VCaP (cell line): ENCODE measurements around the gene NDRG4.

Experiments used
- H3K27ac ChIP-seq: fragments of 450-650 bp; 2 replicates; pipeline ENCODE4 v1.5.1; 2017
- CTCF ChIP-seq: fragments of 450-650 bp; conservative IDR thresholded peaks from 2 replicates; pipeline ENCODE4 v1.5.1; 2017; ENCODE audit warnings: mild to moderate bottlenecking, moderate library complexity

Gene NDRG4

GRCh38 chr16:58515871-58516767 lies 16.2 kb downstream of the NDRG4 start:
- TF ChIP-seq CTCF: no peak
- peak overlapping the region; percentile 83 for H3K27ac ChIP-seq

- TF ChIP-seq CTCF: no peak
- peak overlapping the region; percentile 83 for H3K27ac ChIP-seq
Measured at GRCh38 chr16:58516768-58517107, 16.8 kb downstream of the NDRG4 start.

GRCh38 chr16:58518083-58518979 lies 18.4 kb downstream of the NDRG4 start:
- H3K27ac ChIP-seq: no peak overlapping the region
- no peak for TF ChIP-seq CTCF

- no peak for TF ChIP-seq CTCF
- H3K27ac ChIP-seq: no peak overlapping the region
Measured at GRCh38 chr16:58518980-58519368, 19.0 kb downstream of the NDRG4 start.

- TF ChIP-seq CTCF: no peak
- no peak overlapping the region for H3K27ac ChIP-seq
Measured at GRCh38 chr16:58519707-58520106, 19.8 kb downstream of the NDRG4 start.

GRCh38 chr16:58530179-58530578 lies 30.2 kb downstream of the NDRG4 start:
- H3K27ac ChIP-seq: no peak overlapping the region

More at GRCh38 chr16:58530179-58530578, 30.2 kb downstream of the NDRG4 start:
- TF ChIP-seq CTCF: no peak
